HEK293 (cell line): ENCODE data around the gene MEGF6.

Source experiments
- KLF1 ChIP-seq: fragments of 450-650 bp; formaldehyde crosslinking; IDR thresholded peaks from 2 replicates; pipeline ENCODE4 v1.5.1; 2016; ENCODE audit warnings: missing biosample characterization, missing genetic modification characterization
- ZFP37 ChIP-seq: fragments of 450-650 bp; formaldehyde crosslinking; IDR thresholded peaks from 2 replicates; pipeline ENCODE4 v1.5.1; 2016; ENCODE audit warnings: missing biosample characterization, missing genetic modification characterization
- ZNF23 ChIP-seq: fragments of 450-650 bp; formaldehyde crosslinking; IDR thresholded peaks from 2 replicates; pipeline ENCODE4 v1.5.1; 2016; ENCODE audit warnings: missing biosample characterization, missing genetic modification characterization, borderline replicate concordance
- ZNF707 ChIP-seq: fragments of 450-650 bp; formaldehyde crosslinking; IDR thresholded peaks from 2 replicates; pipeline ENCODE4 v1.5.1; 2016; ENCODE audit warnings: missing biosample characterization, missing genetic modification characterization
- ZNF791 ChIP-seq: fragments of 450-650 bp; formaldehyde crosslinking; IDR thresholded peaks from 2 replicates; pipeline ENCODE4 v1.5.1; 2016; ENCODE audit warnings: missing biosample characterization, missing genetic modification characterization

DNA sequence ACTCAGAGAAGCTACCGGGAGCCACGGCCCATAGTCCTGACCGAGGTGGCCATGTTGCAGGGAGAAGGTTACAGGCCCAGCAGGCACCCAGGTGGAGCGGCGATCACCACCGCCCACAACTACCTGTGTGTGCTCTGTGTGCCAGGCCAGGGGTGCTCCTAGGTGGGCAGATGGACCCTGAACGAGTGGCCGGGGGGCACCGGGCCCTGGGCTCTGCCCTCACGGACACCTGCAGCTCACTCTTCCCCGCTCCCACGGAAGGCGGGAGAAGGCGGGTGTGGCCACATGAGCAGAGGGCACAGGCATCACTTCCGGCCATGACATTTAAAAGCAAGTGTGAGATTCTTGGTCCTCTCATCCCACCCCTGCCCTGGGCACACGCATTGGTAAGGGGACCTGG is 73.9 kb downstream of the MEGF6 start:
- TF ChIP-seq ZFP37 (tag by site-specific recombination) (no peak), ZNF707 (tag by site-specific recombination) (no peak), ZNF23 (tag by site-specific recombination) (no peak), KLF1 (tag by site-specific recombination) (no peak), ZNF791 (tag by site-specific recombination) (no peak)
